ENCODE results near the gene MAD1L1.

DNA sequence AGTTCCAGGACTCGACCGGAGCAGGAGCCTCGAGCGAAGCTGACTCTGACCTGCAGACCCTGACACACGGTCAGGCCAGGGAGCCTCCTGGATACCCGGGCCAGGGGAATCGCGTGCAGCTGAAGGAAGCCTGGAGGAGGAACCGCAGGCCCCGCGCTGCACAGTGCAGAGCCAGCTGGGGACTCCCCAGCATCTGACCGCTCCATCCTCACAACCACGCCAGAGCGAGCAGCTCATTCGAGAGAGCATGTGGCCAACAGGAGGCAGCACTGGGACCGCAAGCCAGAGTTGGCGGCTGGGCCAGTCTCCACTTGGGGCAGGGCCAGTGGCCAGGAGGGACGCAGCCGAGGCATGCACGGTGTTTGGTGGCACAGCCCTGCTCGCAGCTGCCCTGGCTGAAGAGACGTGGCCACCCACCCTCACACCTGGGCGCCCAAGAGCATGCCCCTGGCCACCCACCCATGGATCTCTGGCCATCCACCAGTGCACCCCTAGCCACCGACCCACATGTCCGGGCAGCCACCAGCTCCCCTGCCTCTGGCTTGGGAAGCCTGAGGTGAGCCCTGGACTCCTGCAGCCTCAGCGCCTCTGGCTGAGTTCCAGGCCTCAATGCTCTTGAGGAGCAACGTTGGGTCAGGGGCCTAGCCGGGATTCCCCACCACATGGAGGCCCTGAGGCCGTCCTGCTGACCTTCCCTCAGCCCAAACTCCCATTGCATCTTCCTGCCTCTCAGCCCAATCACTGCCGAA, 348.7 kb downstream of the MAD1L1 start:
- TF ChIP-seq, protein P1, sequence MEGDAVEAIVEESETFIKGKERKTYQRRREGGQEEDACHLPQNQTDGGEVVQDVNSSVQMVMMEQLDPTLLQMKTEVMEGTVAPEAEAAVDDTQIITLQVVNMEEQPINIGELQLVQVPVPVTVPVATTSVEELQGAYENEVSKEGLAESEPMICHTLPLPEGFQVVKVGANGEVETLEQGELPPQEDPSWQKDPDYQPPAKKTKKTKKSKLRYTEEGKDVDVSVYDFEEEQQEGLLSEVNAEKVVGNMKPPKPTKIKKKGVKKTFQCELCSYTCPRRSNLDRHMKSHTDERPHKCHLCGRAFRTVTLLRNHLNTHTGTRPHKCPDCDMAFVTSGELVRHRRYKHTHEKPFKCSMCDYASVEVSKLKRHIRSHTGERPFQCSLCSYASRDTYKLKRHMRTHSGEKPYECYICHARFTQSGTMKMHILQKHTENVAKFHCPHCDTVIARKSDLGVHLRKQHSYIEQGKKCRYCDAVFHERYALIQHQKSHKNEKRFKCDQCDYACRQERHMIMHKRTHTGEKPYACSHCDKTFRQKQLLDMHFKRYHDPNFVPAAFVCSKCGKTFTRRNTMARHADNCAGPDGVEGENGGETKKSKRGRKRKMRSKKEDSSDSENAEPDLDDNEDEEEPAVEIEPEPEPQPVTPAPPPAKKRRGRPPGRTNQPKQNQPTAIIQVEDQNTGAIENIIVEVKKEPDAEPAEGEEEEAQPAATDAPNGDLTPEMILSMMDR (IDR thresholded peaks at IDR 0.05), result peak in 2 of 4 donors; percentile 7 to 19
- no peak for TF ChIP-seq POLR2A (IDR thresholded peaks at IDR 0.05)
